Vagina (tissue), 2 donors: ENCODE measurements around the gene GALNT16. TPM values are rescaled to one million over a fixed set of nuclear protein-coding genes. Genes with fewer than 3 reads are reported as not detected.

Experiments used
- DNase-seq, 2 donors: peaks; one replicate each; pipeline ENCODE4 v3.0.0-alpha.2; 2017; ENCODE audit errors: extremely low spot score in 2 of 2
- H3K27ac ChIP-seq: fragments of 200-600 bp; sonication (generic); one replicate; pipeline ENCODE4 v1.5.1; 2019
- H3K27me3 ChIP-seq: fragments of 200-600 bp; sonication (generic); one replicate; pipeline ENCODE4 v1.5.1; 2019
- H3K36me3 ChIP-seq, 2 donors: fragments of 200-600 bp; sonication (generic); one replicate each; pipeline ENCODE4 v1.5.1; 2017 to 2019
- H3K4me1 ChIP-seq: fragments of 200-600 bp; sonication (generic); one replicate; pipeline ENCODE4 v1.5.1; 2019
- H3K4me3 ChIP-seq, 2 donors: fragments of 200-600 bp; sonication (generic); 1 replicate in 1 of 2; 2 replicates in 1 of 2; pipeline ENCODE4 v1.5.1; 2016 to 2019
- H3K9me3 ChIP-seq: fragments of 200-600 bp; sonication (generic); one replicate; pipeline ENCODE4 v1.5.1; 2019
- POLR2A ChIP-seq, 2 donors: fragments of 450-650 bp; IDR thresholded peaks; one replicate each; pipeline ENCODE4 v1.6.1; 2017; ENCODE audit warnings: antibody characterized with exemption in 2 of 2, mild to moderate bottlenecking in 2 of 2, moderate library complexity in 2 of 2
- POLR2AphosphoS5 ChIP-seq, 2 donors: sonication (generic); formaldehyde crosslinking; IDR thresholded peaks; one replicate each; pipeline ENCODE4 v1.9.0; 2017; ENCODE audit warnings: antibody characterized with exemption in 2 of 2, mild to moderate bottlenecking in 2 of 2, low read depth in 1 of 2; ENCODE audit not compliant: insufficient read depth in 1 of 2
- intact Hi-C: fragments of 100-400 bp; cut with DNase I; formaldehyde crosslinking; loops from one replicate; pipeline ENCODE4 v1.15.1; 2023
- total RNA-seq: library from RNA; depleted of rRNA; stranded (reverse); fragments of >200 nt; gene quantifications from one replicate; pipeline ENCODE4 v1.2.3, GENCODE V29; 2016
- TF ChIP-seq, protein P1 (sequence below), 3 experiments: fragments of 450-650 bp in 2 of 3; fragments of 200-600 bp in 1 of 3; sonication (generic) in 1 of 3; IDR thresholded peaks; one replicate each; pipeline ENCODE4 v1.5.1; 2017 to 2019; ENCODE audit warnings: antibody characterized with exemption in 3 of 3, mild to moderate bottlenecking in 2 of 3, moderate library complexity in 2 of 3

Gene GALNT16
- total RNA-seq, 1 donor from 2014 or later, result 5.2 TPM

GRCh38 chr14:69358233-69358963 lies 98.4 kb downstream of the GALNT16 start:
- DNase-seq, result no peak
- Histone ChIP-seq H3K27ac (no peak overlapping the region), H3K36me3 (no peaks in the 10 kb centered on the region), H3K4me3 (no peak overlapping the region), H3K4me1 (peaks cover 38% of the 10 kb centered on the region), H3K27me3 (no peaks in the 10 kb centered on the region), H3K9me3 (no peaks in the 10 kb centered on the region)
- no peak for TF ChIP-seq POLR2A (IDR thresholded peaks at IDR 0.05)
- TF ChIP-seq, protein P1, sequence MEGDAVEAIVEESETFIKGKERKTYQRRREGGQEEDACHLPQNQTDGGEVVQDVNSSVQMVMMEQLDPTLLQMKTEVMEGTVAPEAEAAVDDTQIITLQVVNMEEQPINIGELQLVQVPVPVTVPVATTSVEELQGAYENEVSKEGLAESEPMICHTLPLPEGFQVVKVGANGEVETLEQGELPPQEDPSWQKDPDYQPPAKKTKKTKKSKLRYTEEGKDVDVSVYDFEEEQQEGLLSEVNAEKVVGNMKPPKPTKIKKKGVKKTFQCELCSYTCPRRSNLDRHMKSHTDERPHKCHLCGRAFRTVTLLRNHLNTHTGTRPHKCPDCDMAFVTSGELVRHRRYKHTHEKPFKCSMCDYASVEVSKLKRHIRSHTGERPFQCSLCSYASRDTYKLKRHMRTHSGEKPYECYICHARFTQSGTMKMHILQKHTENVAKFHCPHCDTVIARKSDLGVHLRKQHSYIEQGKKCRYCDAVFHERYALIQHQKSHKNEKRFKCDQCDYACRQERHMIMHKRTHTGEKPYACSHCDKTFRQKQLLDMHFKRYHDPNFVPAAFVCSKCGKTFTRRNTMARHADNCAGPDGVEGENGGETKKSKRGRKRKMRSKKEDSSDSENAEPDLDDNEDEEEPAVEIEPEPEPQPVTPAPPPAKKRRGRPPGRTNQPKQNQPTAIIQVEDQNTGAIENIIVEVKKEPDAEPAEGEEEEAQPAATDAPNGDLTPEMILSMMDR (IDR thresholded peaks at IDR 0.05), result no peak
- TF ChIP-seq POLR2AphosphoS5 (IDR thresholded peaks at IDR 0.05; ENCODE audit: insufficient read depth in 1 of 2, low read depth in 1 of 2), result no peak
- intact Hi-C loops, result loop anchor here (10.0 kb wide), 1 partner anchor 94 kb away; the partner anchor contains the start of gene GALNT16

DNA sequence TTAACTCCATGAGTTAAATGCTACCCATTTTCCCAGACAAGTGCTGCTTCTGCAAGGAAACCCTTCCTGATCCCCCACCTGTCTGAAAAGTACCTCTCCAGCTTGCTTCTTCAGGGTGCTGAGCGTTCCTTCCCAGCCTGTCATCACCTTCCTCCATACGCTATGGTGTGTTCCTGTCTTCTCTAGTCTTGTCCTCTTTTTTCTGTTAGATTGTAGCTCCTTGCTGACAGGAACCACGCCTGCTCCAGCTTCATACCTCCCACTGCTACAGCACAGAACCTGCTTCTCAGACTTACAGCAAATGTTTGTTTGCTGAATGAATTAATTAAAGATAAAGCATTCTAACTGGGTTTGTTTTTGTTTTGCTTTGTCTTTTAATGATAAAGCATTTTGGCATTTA lies 99.0 kb downstream of the GALNT16 start:
- no peak for TF ChIP-seq POLR2A (IDR thresholded peaks at IDR 0.05)
- TF ChIP-seq, protein P1 (IDR thresholded peaks at IDR 0.05), result no peak
- TF ChIP-seq POLR2AphosphoS5 (IDR thresholded peaks at IDR 0.05; ENCODE audit: insufficient read depth in 1 of 2, low read depth in 1 of 2), result no peak
- intact Hi-C loops, result loop anchor here (10.0 kb wide), 1 partner anchor 94 kb away; the partner anchor contains the start of gene GALNT16
- Histone ChIP-seq H3K4me3 (no peak overlapping the region), H3K9me3 (no peaks in the 10 kb centered on the region), H3K27ac (no peak overlapping the region), H3K36me3 (no peaks in the 10 kb centered on the region), H3K4me1 (peaks cover 34% of the 10 kb centered on the region), H3K27me3 (no peaks in the 10 kb centered on the region)
- DNase-seq, result no peak

GRCh38 chr14:69360438-69361108 lies 100.6 kb downstream of the GALNT16 start:
- Histone ChIP-seq H3K36me3 (no peaks in the 10 kb centered on the region), H3K9me3 (no peaks in the 10 kb centered on the region), H3K27me3 (no peaks in the 10 kb centered on the region), H3K27ac (no peak overlapping the region), H3K4me3 (no peak overlapping the region), H3K4me1 (peaks cover 18% of the 10 kb centered on the region)
- DNase-seq, result no peak
- no peak for TF ChIP-seq POLR2A (IDR thresholded peaks at IDR 0.05)
- intact Hi-C loops, result loop anchor here (10.0 kb wide), 1 partner anchor 116 kb away; no protein-coding TSS in a partner anchor

GRCh38 chr14:69363055-69363454 lies 103.1 kb downstream of the GALNT16 start:
- TF ChIP-seq, protein P1 (IDR thresholded peaks at IDR 0.05), result no peak
- TF ChIP-seq POLR2AphosphoS5 (IDR thresholded peaks at IDR 0.05; ENCODE audit: insufficient read depth in 1 of 2, low read depth in 1 of 2) (no peak), POLR2A (IDR thresholded peaks at IDR 0.05) (no peak)
- Histone ChIP-seq H3K4me1 (no peaks in the 10 kb centered on the region), H3K4me3 (no peak overlapping the region), H3K36me3 (no peaks in the 10 kb centered on the region), H3K27me3 (no peaks in the 10 kb centered on the region), H3K9me3 (no peaks in the 10 kb centered on the region), H3K27ac (no peak overlapping the region)
- intact Hi-C loops, result loop anchor here (10.0 kb wide), 1 partner anchor 118 kb away; no protein-coding TSS in a partner anchor
- DNase-seq, result no peak

DNA sequence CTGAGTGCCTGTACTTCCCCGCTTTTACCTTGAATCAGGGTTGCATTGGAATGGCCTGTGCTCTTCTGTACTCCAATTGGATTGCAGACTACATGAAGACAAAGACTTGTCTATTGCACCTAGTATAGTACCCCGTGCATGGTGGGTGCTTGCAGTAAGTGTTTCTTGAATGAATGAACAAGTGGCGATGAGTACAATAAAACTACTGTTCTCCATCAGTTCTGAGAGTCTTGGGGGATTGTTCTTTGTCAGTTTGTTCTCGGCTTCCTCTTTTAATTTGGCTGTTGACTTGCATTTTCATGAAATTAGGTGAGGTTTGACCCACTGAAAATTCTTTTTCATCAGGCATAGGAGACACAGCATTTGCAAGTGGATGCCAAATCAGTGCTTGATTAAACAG lies 104.0 kb downstream of the GALNT16 start:
- H3K4me3 ChIP-seq, result no peak overlapping the region
- H3K36me3 ChIP-seq, result no peaks in the 10 kb centered on the region
- no peaks in the 10 kb centered on the region for H3K9me3 ChIP-seq
- H3K4me1 ChIP-seq, result no peaks in the 10 kb centered on the region
- H3K27me3 ChIP-seq, result no peaks in the 10 kb centered on the region
- no peak overlapping the region for H3K27ac ChIP-seq
- no peak for TF ChIP-seq POLR2A (IDR thresholded peaks at IDR 0.05)
- TF ChIP-seq, protein P1 (IDR thresholded peaks at IDR 0.05), result no peak
- TF ChIP-seq POLR2AphosphoS5 (IDR thresholded peaks at IDR 0.05; ENCODE audit: insufficient read depth in 1 of 2, low read depth in 1 of 2), result no peak
- intact Hi-C loops, result loop anchor here (10.0 kb wide), 1 partner anchor 119 kb away; no protein-coding TSS in a partner anchor
- no peak for DNase-seq
